K562 (cell line): ENCODE measurements around the gene SLC28A1. TPM values are rescaled to one million over a fixed set of nuclear protein-coding genes. Genes with fewer than 3 reads are reported as not detected.

ENCODE experiments used
- CHCHD3 ChIP-seq: fragments of 250-450 bp; sonication (Bioruptor Pico); IDR thresholded peaks from 2 replicates; pipeline ENCODE4 v2.1.2; 2022; ENCODE audit warnings: mild to moderate bottlenecking
- HDAC8 ChIP-seq: fragments of 450-650 bp; IDR thresholded peaks from 2 replicates; pipeline ENCODE4 v1.6.1; 2016; ENCODE audit warnings: mild to moderate bottlenecking, missing genetic modification characterization, moderate library complexity, missing compliant biosample characterization
- HMGN3 ChIP-seq: IDR thresholded peaks from 2 replicates; pipeline ENCODE4 v1.6.1; 2011; ENCODE audit warnings: borderline replicate concordance, low read depth, mild to moderate bottlenecking, mixed read lengths, low read length; ENCODE audit not compliant: insufficient read length; ENCODE audit errors: extremely low read depth
- JUN ChIP-seq, 2 experiments: sonication (generic) in 1 of 2; formaldehyde crosslinking in 1 of 2; IDR thresholded peaks; 2 replicates each; pipeline versions ENCODE4 v1.6.1 to v1.8.0; 2012 to 2022; ENCODE audit warnings: borderline replicate concordance in 2 of 2, mild to moderate bottlenecking in 2 of 2, improper control_type of control experiment in 1 of 2, low read depth in 1 of 2, low read length in 1 of 2, missing genetic modification reagents in 1 of 2
- LARP7 ChIP-seq: fragments of 450-650 bp; IDR thresholded peaks from 2 replicates; pipeline ENCODE4 v1.6.1; 2016
- NFE2 ChIP-seq: IDR thresholded peaks from 2 replicates; pipeline ENCODE4 v1.6.1; 2014; ENCODE audit warnings: antibody characterized with exemption, low read depth
- POLR2B ChIP-seq: fragments of 450-650 bp; IDR thresholded peaks from 2 replicates; pipeline ENCODE4 v1.6.1; 2018; ENCODE audit warnings: low read depth; ENCODE audit not compliant: partially characterized antibody
- SIX5 ChIP-seq, 2 experiments: IDR thresholded peaks; 2 replicates each; pipeline ENCODE4 v1.6.1; 2011; ENCODE audit warnings: low read length in 2 of 2, borderline replicate concordance in 1 of 2, low read depth in 1 of 2, mild to moderate bottlenecking in 1 of 2, moderate library complexity in 1 of 2; ENCODE audit not compliant: insufficient read depth in 1 of 2
- TCFL5 ChIP-seq: fragments of 250-450 bp; sonication (Bioruptor Pico); conservative IDR thresholded peaks from 2 replicates; pipeline ENCODE4 v1.6.1; 2021; ENCODE audit warnings: mild to moderate bottlenecking, moderate library complexity, matching md5 sums
- TFAM ChIP-seq: fragments of 250-450 bp; sonication (Bioruptor Pico); conservative IDR thresholded peaks from 2 replicates; pipeline ENCODE4 v1.5.0; 2021; ENCODE audit warnings: mild to moderate bottlenecking, moderate library complexity
- ZNF324 ChIP-seq: fragments of 250-450 bp; sonication (Bioruptor Pico); IDR thresholded peaks from 2 replicates; pipeline ENCODE4 v1.4.0; 2020; ENCODE audit warnings: mild to moderate bottlenecking
- ZNF444 ChIP-seq: fragments of 250-450 bp; sonication (Bioruptor Pico); IDR thresholded peaks from 2 replicates; pipeline ENCODE4 v1.4.0; 2020; ENCODE audit warnings: mild to moderate bottlenecking, moderate library complexity
- polyA plus RNA-seq, 8 experiments: library from polyadenylated mRNA; depleted of rRNA in 4 of 8; stranded (reverse) in 5 of 8; unstranded in 3 of 8; fragments of >200 nt; fragmentation: Nextera tagmentation in 2 of 8; fragmentation: Illumina TruSeq in 1 of 8; extraction: Ambion mirVana in 2 of 8; extraction: Trizol in 1 of 8; gene quantifications; 2 replicates each; pipeline versions ENCODE4 v1.2.1 to v1.2.3, GENCODE V29; 2011 to 2014; ENCODE audit warnings: inconsistent platforms in 1 of 8, missing spikeins in 1 of 8
- total RNA-seq, 7 experiments: library from RNA; depleted of rRNA in 6 of 7; stranded (reverse); fragments of >200 nt in 6 of 7; fragmentation: Illumina TruSeq in 2 of 7; extraction: Trizol in 2 of 7; gene quantifications; 2 replicates each; pipeline versions ENCODE4 v1.2.1 to v1.2.3, GENCODE V29; 2011 to 2021; ENCODE audit warnings: low replicate concordance in 1 of 7
- TF ChIP-seq, protein P1 (sequence below), 2 experiments: fragments of 450-650 bp; formaldehyde crosslinking in 1 of 2; IDR thresholded peaks; 2 replicates each; pipeline versions ENCODE4 v1.4.0 to v1.6.1; 2014 to 2020; ENCODE audit warnings: mild to moderate bottlenecking in 2 of 2, borderline replicate concordance in 1 of 2, low read depth in 1 of 2
- TF ChIP-seq, protein P2 (sequence below): fragments of 250-450 bp; sonication (Bioruptor Pico); IDR thresholded peaks from 2 replicates; pipeline ENCODE4 v1.4.0; 2020; ENCODE audit warnings: mild to moderate bottlenecking, moderate library complexity, borderline replicate concordance

SLC28A1 gene
- total and polyA plus RNA-seq, 9 of the 15 experiments (the other 6 are each of a cell fraction or from before 2014, with no cell fraction given) = 0.04 TPM; not detected in 8

DNA sequence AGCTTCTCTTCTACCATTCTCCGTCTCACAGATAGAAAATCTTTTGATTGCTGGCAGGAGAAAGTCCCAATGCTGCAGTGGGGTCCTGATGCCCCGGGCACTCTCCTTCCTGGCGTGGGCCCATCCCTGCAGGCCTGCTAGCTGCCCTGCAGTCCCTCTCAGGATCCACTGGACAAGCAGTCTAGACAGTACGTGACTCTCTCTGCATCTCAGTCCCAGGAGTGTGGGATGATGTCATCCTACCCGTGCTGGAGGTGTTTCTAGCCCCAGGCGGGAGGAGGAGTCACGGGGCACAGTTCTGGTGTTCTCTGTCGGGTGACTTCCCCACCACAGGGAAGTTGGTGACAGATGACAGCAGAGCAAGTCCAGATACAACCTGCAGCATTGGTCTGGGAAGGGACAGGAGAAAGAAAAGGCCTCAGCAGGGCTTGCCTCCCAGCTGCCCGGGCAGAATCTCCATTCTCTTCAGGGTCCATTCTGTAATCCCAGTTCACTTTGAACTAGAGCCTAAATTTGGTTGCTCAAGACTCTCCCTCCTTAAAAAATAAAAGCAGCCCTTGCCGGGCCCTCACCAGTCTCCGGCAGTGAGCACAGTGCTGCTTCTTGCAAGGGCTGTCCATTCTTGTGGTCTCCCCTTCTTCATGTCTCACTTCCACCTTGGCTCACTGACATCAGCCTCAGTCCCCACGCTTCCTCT, 30.6 kb downstream of the SLC28A1 start (continued):
- TF ChIP-seq, protein P1, sequence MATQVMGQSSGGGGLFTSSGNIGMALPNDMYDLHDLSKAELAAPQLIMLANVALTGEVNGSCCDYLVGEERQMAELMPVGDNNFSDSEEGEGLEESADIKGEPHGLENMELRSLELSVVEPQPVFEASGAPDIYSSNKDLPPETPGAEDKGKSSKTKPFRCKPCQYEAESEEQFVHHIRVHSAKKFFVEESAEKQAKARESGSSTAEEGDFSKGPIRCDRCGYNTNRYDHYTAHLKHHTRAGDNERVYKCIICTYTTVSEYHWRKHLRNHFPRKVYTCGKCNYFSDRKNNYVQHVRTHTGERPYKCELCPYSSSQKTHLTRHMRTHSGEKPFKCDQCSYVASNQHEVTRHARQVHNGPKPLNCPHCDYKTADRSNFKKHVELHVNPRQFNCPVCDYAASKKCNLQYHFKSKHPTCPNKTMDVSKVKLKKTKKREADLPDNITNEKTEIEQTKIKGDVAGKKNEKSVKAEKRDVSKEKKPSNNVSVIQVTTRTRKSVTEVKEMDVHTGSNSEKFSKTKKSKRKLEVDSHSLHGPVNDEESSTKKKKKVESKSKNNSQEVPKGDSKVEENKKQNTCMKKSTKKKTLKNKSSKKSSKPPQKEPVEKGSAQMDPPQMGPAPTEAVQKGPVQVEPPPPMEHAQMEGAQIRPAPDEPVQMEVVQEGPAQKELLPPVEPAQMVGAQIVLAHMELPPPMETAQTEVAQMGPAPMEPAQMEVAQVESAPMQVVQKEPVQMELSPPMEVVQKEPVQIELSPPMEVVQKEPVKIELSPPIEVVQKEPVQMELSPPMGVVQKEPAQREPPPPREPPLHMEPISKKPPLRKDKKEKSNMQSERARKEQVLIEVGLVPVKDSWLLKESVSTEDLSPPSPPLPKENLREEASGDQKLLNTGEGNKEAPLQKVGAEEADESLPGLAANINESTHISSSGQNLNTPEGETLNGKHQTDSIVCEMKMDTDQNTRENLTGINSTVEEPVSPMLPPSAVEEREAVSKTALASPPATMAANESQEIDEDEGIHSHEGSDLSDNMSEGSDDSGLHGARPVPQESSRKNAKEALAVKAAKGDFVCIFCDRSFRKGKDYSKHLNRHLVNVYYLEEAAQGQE (IDR thresholded peaks at IDR 0.05; ENCODE audit: borderline replicate concordance) = peak; percentile 43; the same call in 1 of the 2 replicates
- TF ChIP-seq, protein P1 (CRISPR knock-in tag; IDR thresholded peaks at IDR 0.05; ENCODE audit: low read depth) = no peak
- TF ChIP-seq ZNF444 (no peak), LARP7 (no peak), JUN (IDR thresholded peaks at IDR 0.05; ENCODE audit: borderline replicate concordance, low read depth, low read length) (peak; percentile 96), JUN (CRISPR knock-in tag; IDR thresholded peaks at IDR 0.05; ENCODE audit: borderline replicate concordance) (no peak), HMGN3 (no peak), CHCHD3 (CRISPR knock-in tag) (no peak), NFE2 (no peak), SIX5 (IDR thresholded peaks at IDR 0.05; ENCODE audit: borderline replicate concordance in 1 of 2, insufficient read depth in 1 of 2, low read depth in 1 of 2, low read length in 2 of 2) (no peak), POLR2B (no peak), HDAC8 (tag) (no peak), TCFL5 (CRISPR knock-in tag) (no peak), ZNF324 (CRISPR knock-in tag) (no peak), TFAM (no peak)
- TF ChIP-seq, protein P2, sequence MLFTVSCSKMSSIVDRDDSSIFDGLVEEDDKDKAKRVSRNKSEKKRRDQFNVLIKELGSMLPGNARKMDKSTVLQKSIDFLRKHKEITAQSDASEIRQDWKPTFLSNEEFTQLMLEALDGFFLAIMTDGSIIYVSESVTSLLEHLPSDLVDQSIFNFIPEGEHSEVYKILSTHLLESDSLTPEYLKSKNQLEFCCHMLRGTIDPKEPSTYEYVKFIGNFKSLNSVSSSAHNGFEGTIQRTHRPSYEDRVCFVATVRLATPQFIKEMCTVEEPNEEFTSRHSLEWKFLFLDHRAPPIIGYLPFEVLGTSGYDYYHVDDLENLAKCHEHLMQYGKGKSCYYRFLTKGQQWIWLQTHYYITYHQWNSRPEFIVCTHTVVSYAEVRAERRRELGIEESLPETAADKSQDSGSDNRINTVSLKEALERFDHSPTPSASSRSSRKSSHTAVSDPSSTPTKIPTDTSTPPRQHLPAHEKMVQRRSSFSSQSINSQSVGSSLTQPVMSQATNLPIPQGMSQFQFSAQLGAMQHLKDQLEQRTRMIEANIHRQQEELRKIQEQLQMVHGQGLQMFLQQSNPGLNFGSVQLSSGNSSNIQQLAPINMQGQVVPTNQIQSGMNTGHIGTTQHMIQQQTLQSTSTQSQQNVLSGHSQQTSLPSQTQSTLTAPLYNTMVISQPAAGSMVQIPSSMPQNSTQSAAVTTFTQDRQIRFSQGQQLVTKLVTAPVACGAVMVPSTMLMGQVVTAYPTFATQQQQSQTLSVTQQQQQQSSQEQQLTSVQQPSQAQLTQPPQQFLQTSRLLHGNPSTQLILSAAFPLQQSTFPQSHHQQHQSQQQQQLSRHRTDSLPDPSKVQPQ (CRISPR knock-in tag) = no peak
